Inflammatory macrophage treated with lipopolysaccharide for 4 hours (primary cell): ENCODE data around the gene TULP4.
"Not testable (repeated sequence)": the region's sequence is repeated elsewhere in the genome, so short reads cannot be mapped to it uniquely, and the experiment has no call there.

Experiments
- DNase-seq: peaks from one replicate; pipeline ENCODE4 v3.0.0-alpha.2; 2020

TULP4 gene

GRCh38 chr6:158398252-158399024, 86.2 kb downstream of the TULP4 start:
- no peak for DNase-seq

GRCh38 chr6:158399040-158399700, 86.9 kb downstream of the TULP4 start:
- DNase-seq = no peak

GRCh38 chr6:158402184-158402583, 89.9 kb downstream of the TULP4 start:
- peak; percentile 20 for DNase-seq

- not testable (repeated sequence) for DNase-seq
Observed at GRCh38 chr6:158405321-158405831, 93.1 kb downstream of the TULP4 start.

- DNase-seq = no peak
Observed at GRCh38 chr6:158405933-158406332, 93.7 kb downstream of the TULP4 start.

- no peak for DNase-seq
Observed at GRCh38 chr6:158406736-158407135, 94.5 kb downstream of the TULP4 start.

GRCh38 chr6:158408013-158408412, 95.7 kb downstream of the TULP4 start:
- no peak for DNase-seq

GRCh38 chr6:158408552-158409130, 96.4 kb downstream of the TULP4 start:
- no peak for DNase-seq

- DNase-seq = peak; percentile 48
Observed at GRCh38 chr6:158409451-158409850, 97.2 kb downstream of the TULP4 start.

- no peak for DNase-seq
Observed at GRCh38 chr6:158410784-158411183, 98.5 kb downstream of the TULP4 start.

- no peak for DNase-seq
Observed at GRCh38 chr6:158411998-158412397, 99.7 kb downstream of the TULP4 start.

GRCh38 chr6:158413028-158413427, 100.8 kb downstream of the TULP4 start:
- DNase-seq = no peak

GRCh38 chr6:158413814-158414565, 101.7 kb downstream of the TULP4 start:
- DNase-seq = peak; percentile 55

GRCh38 chr6:158414851-158415262, 102.6 kb downstream of the TULP4 start:
- DNase-seq = peak; percentile 22

GRCh38 chr6:158415666-158416065, 103.4 kb downstream of the TULP4 start:
- DNase-seq = peak; percentile 8

- DNase-seq = no peak
Observed at GRCh38 chr6:158416883-158417759, 104.9 kb downstream of the TULP4 start.

GRCh38 chr6:158417760-158418098, 105.5 kb downstream of the TULP4 start:
- DNase-seq = no peak

- peak; percentile 50 for DNase-seq
Observed at GRCh38 chr6:158418501-158418900, 106.2 kb downstream of the TULP4 start.

GRCh38 chr6:158419339-158419909, 107.2 kb downstream of the TULP4 start:
- DNase-seq = no peak

- no peak for DNase-seq
Observed at GRCh38 chr6:158421381-158421780, 109.1 kb downstream of the TULP4 start.

GRCh38 chr6:158422629-158423238, 110.5 kb downstream of the TULP4 start:
- DNase-seq = no peak
